D721Med (cell line): ENCODE measurements around the gene PRKN.

ENCODE experiments used
- DNase-seq: peaks from one replicate; pipeline ENCODE4 v3.0.0; 2011; ENCODE audit warnings: low spot score; ENCODE audit not compliant: insufficient read length
- FAIRE-seq: peaks from 2 replicates; lab custom pipeline; 2011; peaks lifted over from hg19 to GRCh38; lab: Jason Lieb, UNC
- CTCF ChIP-seq: IDR thresholded peaks from 2 replicates; pipeline ENCODE4 v1.5.1; 2012; ENCODE audit warnings: mild to moderate bottlenecking, control low read depth; ENCODE audit not compliant: insufficient read depth; ENCODE audit errors: missing control alignments

The PRKN gene

GRCh38 chr6:161480421-161481155 lies 1247.0 kb downstream of the PRKN start:
- FAIRE-seq (no peak), DNase-seq (no peak)
- TF ChIP-seq CTCF: no peak

- FAIRE-seq (no peak), DNase-seq (no peak)
- no peak for TF ChIP-seq CTCF
Measured at GRCh38 chr6:161479376-161479775, 1248.2 kb downstream of the PRKN start.

DNA sequence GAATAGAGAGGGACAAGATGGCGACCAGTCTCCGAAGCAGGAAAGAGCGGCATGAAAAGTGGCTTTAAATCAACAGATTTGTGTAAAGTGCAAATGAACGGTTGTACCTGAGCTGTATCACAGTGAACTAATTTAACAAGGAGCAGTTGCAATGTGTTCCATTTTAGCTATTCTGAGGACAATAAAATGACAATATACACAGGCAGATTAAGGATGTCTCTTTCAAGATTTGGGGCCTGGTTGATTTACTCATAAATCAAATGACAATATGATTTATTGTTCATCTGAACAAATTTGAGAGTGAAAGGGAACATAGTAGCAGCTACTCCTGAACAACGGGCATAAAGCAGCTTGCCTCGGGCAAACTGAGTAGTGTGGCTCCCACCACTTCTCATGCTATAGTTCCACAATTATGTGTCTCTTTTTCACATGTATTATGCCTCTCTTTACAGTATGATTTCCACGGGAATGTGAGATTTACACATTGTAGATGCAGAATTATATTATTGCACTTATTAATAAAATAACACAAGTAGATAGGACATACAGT lies 1249.6 kb downstream of the PRKN start:
- FAIRE-seq: no peak
- no peak for DNase-seq
- no peak for TF ChIP-seq CTCF

- TF ChIP-seq CTCF: no peak
- DNase-seq (no peak), FAIRE-seq (no peak)
Measured at GRCh38 chr6:161476711-161477110, 1250.9 kb downstream of the PRKN start.

DNA sequence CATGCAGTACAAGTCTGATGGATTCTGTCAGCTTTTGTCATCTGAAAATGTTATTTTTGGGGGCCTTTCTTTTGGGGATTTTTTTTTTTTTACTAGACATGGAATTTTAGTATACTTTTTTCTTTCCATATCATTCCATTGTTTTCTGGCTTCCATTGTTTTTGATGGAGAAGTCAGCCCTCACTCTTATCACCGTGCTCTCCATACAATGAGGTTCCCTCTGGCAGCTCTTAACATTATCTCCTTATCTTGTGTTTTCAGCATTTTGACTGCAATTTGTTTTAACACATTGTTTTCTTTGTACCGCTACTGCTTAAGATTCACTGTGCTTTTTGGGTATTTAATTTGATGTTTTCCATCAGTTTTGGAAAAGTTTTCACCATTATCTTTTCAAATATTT lies 1262.2 kb downstream of the PRKN start:
- DNase-seq (no peak), FAIRE-seq (no peak)
- TF ChIP-seq CTCF: no peak

DNA sequence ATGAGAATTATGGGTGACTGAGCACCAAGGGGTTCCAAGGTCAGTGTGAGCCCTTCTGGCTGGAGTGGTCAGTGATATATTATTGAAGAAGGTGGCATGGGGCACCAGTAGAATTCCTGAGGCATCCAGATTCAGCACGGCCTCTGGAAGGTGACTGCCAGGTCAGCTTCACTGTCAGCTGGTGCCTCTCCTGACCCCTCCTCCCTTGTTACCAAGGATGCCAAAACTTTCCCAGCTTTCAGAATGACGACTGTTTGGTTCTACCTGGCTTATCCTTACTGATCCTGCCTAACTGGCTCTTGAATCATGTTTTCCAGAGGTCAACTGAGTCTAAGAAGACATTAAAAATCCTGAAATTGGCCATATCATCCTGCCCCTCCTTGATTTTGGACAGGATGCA lies 1264.5 kb downstream of the PRKN start:
- DNase-seq: no peak
- no peak for TF ChIP-seq CTCF
- no peak for FAIRE-seq

GRCh38 chr6:161462148-161462547 lies 1265.4 kb downstream of the PRKN start:
- FAIRE-seq (no peak), DNase-seq (no peak)
- no peak for TF ChIP-seq CTCF
